Natural killer cell (primary cell): Measurements from ENCODE around the gene ASAP2. TPM values are rescaled to one million over a fixed set of nuclear protein-coding genes. Genes with fewer than 3 reads are reported as not detected.

Source experiments
- ATAC-seq, 3 donors: fragments of 150-1000 bp in 2 of 3; fragments of 200-7000 bp in 1 of 3; cut with Tn5 transposase; 1 replicate in 1 of 3; 2 replicates in 2 of 3; pipeline ENCODE4 v1.10.0; 2021; ENCODE audit warnings: mild to moderate bottlenecking in 2 of 3, moderate library complexity in 2 of 3
- DNase-seq, 2 donors: peaks; one replicate each; pipeline versions ENCODE4 v3.0.0 to v3.0.0-alpha.2; 2013 to 2021; ENCODE audit warnings: mixed read lengths in 1 of 2
- H3K27ac ChIP-seq: one replicate; pipeline ENCODE4 v1.5.1; 2013; ENCODE audit warnings: mild to moderate bottlenecking, low read length
- H3K27me3 ChIP-seq: one replicate; pipeline ENCODE4 v1.6.1; 2013; ENCODE audit warnings: low read length; ENCODE audit not compliant: control insufficient read depth, insufficient read depth
- H3K36me3 ChIP-seq: one replicate; pipeline ENCODE4 v1.6.1; 2013; ENCODE audit warnings: low read length; ENCODE audit not compliant: control insufficient read depth, insufficient read depth
- H3K4me1 ChIP-seq: one replicate; pipeline ENCODE4 v1.6.1; 2013; ENCODE audit warnings: low read length; ENCODE audit not compliant: control insufficient read depth, insufficient read depth
- H3K4me3 ChIP-seq: one replicate; pipeline ENCODE4 v1.5.1; 2013; ENCODE audit warnings: low read length
- H3K9me3 ChIP-seq: one replicate; pipeline ENCODE4 v1.6.1; 2013; ENCODE audit warnings: low read length; ENCODE audit not compliant: control insufficient read depth, insufficient read depth
- H3K27ac Mint-ChIP-seq, 2 donors: one replicate each; pipeline ENCODE4 v1.8.0; 2022; ENCODE audit warnings: mild to moderate bottlenecking in 2 of 2, mixed read lengths in 2 of 2, moderate library complexity in 1 of 2
- H3K27me3 Mint-ChIP-seq, 2 donors: one replicate each; pipeline ENCODE4 v1.8.0; 2022; ENCODE audit warnings: low read depth in 2 of 2, mixed read lengths in 2 of 2
- H3K36me3 Mint-ChIP-seq: one replicate; pipeline ENCODE4 v1.8.0; 2022; ENCODE audit warnings: mixed read lengths
- H3K4me1 Mint-ChIP-seq, 2 donors: one replicate each; pipeline ENCODE4 v1.8.0; 2022; ENCODE audit warnings: mixed read lengths in 2 of 2
- H3K4me3 Mint-ChIP-seq: one replicate; pipeline ENCODE4 v1.8.0; 2022; ENCODE audit warnings: mild to moderate bottlenecking, moderate library complexity, mixed read lengths
- H3K9me3 Mint-ChIP-seq, 2 donors: one replicate each; pipeline ENCODE4 v1.8.0; 2022; ENCODE audit warnings: mixed read lengths in 2 of 2
- WGBS: methylation state at CpG from one replicate; pipeline ENCODE4 v1.1.7; 2013; ENCODE audit warnings: missing lambda C conversion rate; ENCODE audit not compliant: insufficient coverage; 5-methylcytosine and 5-hydroxymethylcytosine counted together
- intact Hi-C: fragments of 100-400 bp; cut with micrococcal nuclease; formaldehyde crosslinking; loops from one replicate; pipeline ENCODE4 v1.14.2; 2022
- total RNA-seq, 4 donors: library from RNA; stranded (reverse); fragments of 120-200 nt in 1 of 4; gene quantifications; one replicate each; pipeline versions ENCODE4 v1.2.3 to v1.2.4, GENCODE V29; 2013 to 2022
- TF ChIP-seq, protein P1 (sequence below): fragments of 200-600 bp; IDR thresholded peaks from one replicate; pipeline ENCODE4 v1.8.0; 2022; ENCODE audit warnings: antibody characterized with exemption

Gene ASAP2
- total RNA-seq, 3 donors from 2014 or later (not counting 1 experiment from before 2014, with no cell fraction given), result 0.20 to 1.8 (median 0.60) TPM

DNA sequence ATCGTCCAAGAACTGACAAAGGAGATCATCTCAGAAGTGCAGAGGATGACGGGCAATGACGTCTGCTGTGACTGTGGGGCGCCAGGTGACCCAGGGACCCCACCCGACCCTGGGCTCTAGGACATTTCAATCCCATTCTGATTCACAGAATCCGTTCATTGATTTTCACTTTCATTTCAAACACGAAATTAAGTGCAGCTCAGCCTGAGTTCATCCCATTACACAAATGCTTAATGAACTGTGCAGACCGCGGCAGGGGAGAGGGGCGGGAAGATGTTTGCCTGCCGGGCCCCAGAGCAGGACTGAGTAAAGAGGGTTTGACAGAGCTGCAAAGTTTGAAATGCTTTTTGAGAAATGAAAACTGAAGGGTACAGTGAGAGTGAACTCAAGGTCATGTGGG lies 149.6 kb downstream of the ASAP2 start:
- intact Hi-C loops, result no loop called here
- H3K27ac Mint-ChIP-seq, result no peak overlapping the region
- H3K36me3 ChIP-seq, result no peaks in the 10 kb centered on the region
- H3K4me1 Mint-ChIP-seq, result no peaks in the 10 kb centered on the region
- H3K27ac ChIP-seq, result no peak overlapping the region
- no peaks in the 10 kb centered on the region for H3K9me3 ChIP-seq
- H3K4me3 Mint-ChIP-seq, result no peak overlapping the region
- H3K4me1 ChIP-seq, result no peaks in the 10 kb centered on the region
- 79% methylated on average over 11 of the region's 11 CpGs for WGBS
- DNase-seq (no peak), ATAC-seq (no peak)
- TF ChIP-seq, protein P1, sequence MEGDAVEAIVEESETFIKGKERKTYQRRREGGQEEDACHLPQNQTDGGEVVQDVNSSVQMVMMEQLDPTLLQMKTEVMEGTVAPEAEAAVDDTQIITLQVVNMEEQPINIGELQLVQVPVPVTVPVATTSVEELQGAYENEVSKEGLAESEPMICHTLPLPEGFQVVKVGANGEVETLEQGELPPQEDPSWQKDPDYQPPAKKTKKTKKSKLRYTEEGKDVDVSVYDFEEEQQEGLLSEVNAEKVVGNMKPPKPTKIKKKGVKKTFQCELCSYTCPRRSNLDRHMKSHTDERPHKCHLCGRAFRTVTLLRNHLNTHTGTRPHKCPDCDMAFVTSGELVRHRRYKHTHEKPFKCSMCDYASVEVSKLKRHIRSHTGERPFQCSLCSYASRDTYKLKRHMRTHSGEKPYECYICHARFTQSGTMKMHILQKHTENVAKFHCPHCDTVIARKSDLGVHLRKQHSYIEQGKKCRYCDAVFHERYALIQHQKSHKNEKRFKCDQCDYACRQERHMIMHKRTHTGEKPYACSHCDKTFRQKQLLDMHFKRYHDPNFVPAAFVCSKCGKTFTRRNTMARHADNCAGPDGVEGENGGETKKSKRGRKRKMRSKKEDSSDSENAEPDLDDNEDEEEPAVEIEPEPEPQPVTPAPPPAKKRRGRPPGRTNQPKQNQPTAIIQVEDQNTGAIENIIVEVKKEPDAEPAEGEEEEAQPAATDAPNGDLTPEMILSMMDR, result no peak
- H3K9me3 Mint-ChIP-seq, result no peaks in the 10 kb centered on the region
- no peaks in the 10 kb centered on the region for H3K36me3 Mint-ChIP-seq
- H3K27me3 Mint-ChIP-seq, result peaks cover 7 to 8% of the 10 kb centered on the region in 2 donors
- H3K27me3 ChIP-seq, result no peaks in the 10 kb centered on the region
- H3K4me3 ChIP-seq, result no peak overlapping the region

DNA sequence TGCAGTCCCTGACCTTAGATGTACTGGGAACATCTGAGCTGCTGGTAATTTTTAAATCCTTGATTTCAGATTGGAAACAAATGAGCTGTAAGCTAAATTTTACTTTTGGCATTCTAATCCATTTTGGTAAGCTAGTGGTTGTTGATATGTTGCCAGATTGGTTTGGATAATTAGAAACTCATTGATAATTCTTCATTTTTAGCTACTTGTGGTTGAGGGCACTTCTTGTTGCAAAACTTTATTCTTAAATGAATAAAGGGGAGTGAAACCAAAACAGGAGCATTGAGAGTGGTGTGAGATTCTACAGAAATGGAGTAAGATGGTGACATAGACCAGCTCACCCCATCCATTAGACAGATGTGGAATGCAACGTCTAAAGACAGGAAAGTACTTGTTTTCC lies 152.2 kb downstream of the ASAP2 start:
- intact Hi-C loops, result no loop called here
- ATAC-seq, result no peak
- no peak overlapping the region for H3K27ac Mint-ChIP-seq

DNA sequence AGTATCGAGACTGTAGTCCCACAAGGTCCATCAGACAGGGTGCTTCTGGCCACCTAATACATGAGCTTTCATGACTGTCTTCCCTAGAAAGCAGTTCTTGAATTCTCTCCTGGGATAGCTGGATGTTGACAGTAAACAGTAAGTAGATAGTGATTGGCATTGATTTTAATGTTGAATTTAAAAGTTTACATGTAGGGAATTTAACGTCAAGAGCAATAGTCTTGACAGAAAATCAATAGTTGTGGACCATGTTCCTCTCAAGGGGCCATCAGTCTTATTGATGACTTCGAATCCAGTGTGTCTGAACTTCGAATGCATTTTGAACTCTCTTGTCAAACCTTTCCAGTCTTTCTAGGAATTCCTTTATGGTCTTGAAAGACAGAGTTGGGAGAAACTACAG lies 152.9 kb downstream of the ASAP2 start:
- H3K4me3 Mint-ChIP-seq, result no peak overlapping the region
- peaks cover 6 to 7% of the 10 kb centered on the region in 2 donors for H3K27me3 Mint-ChIP-seq

More for the DNA sequence above, 152.2 kb downstream of the ASAP2 start:
- H3K9me3 Mint-ChIP-seq, result no peaks in the 10 kb centered on the region
- H3K27me3 Mint-ChIP-seq, result peaks cover 6 to 7% of the 10 kb centered on the region in 2 donors
- H3K27ac ChIP-seq, result no peak overlapping the region
- no peaks in the 10 kb centered on the region for H3K27me3 ChIP-seq
- no peaks in the 10 kb centered on the region for H3K4me1 Mint-ChIP-seq
- TF ChIP-seq, protein P1, result no peak
- H3K36me3 ChIP-seq, result no peaks in the 10 kb centered on the region
- DNase-seq, result no peak
- no peaks in the 10 kb centered on the region for H3K9me3 ChIP-seq
- H3K36me3 Mint-ChIP-seq, result no peaks in the 10 kb centered on the region
- WGBS, result 78% methylated on average over 1 of the region's 1 CpG
- no peaks in the 10 kb centered on the region for H3K4me1 ChIP-seq
- no peak overlapping the region for H3K4me3 ChIP-seq
- no peak overlapping the region for H3K4me3 Mint-ChIP-seq

DNA sequence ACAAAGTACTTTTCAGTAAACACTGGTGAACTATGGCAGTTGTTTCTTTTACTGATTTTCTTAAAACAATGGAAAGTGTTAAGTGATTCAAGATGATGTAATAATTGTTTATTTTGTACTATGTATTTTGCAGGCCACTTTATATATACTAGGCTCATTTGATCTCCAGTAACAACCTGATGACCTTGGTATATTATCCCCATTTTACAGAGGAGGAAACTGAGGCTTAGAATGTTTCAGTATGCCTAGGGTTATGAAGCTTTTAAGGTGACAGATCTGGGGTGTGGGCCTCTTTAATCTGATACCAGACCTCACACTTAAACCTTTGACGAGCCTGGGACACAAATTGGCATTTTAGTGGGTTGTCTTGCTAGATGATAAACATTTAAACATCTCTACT lies 153.5 kb downstream of the ASAP2 start:
- no peak overlapping the region for H3K4me3 ChIP-seq
- H3K4me3 Mint-ChIP-seq, result no peak overlapping the region
- TF ChIP-seq, protein P1, result no peak
- H3K4me1 ChIP-seq, result no peaks in the 10 kb centered on the region
- no peaks in the 10 kb centered on the region for H3K9me3 Mint-ChIP-seq
- no peak overlapping the region for H3K27ac Mint-ChIP-seq
- H3K36me3 ChIP-seq, result no peaks in the 10 kb centered on the region
- WGBS, result no CpG with 5 or more reads among the region's 1 CpG
- no peaks in the 10 kb centered on the region for H3K4me1 Mint-ChIP-seq
- DNase-seq (no peak), ATAC-seq (no peak)
- no peak overlapping the region for H3K27ac ChIP-seq
- no peaks in the 10 kb centered on the region for H3K36me3 Mint-ChIP-seq
- H3K9me3 ChIP-seq, result no peaks in the 10 kb centered on the region
- intact Hi-C loops, result no loop called here
- peaks cover 4 to 6% of the 10 kb centered on the region in 2 donors for H3K27me3 Mint-ChIP-seq
- H3K27me3 ChIP-seq, result no peaks in the 10 kb centered on the region

More for the DNA sequence above, 152.9 kb downstream of the ASAP2 start:
- Histone ChIP-seq H3K4me3 (no peak overlapping the region), H3K36me3 (no peaks in the 10 kb centered on the region), H3K4me1 (no peaks in the 10 kb centered on the region), H3K27ac (no peak overlapping the region), H3K27me3 (no peaks in the 10 kb centered on the region), H3K9me3 (no peaks in the 10 kb centered on the region)
- ATAC-seq (no peak), DNase-seq (no peak)
- H3K9me3 Mint-ChIP-seq, result no peaks in the 10 kb centered on the region
- no peaks in the 10 kb centered on the region for H3K4me1 Mint-ChIP-seq
- intact Hi-C loops, result no loop called here
- H3K27ac Mint-ChIP-seq, result no peak overlapping the region
- H3K36me3 Mint-ChIP-seq, result no peaks in the 10 kb centered on the region
- TF ChIP-seq, protein P1, result no peak
- WGBS, result 94% methylated on average over 4 of the region's 4 CpGs
